Hepatocyte (in vitro differentiated cells): ENCODE results near the gene FAM53B.

Experiments
- CTCF ChIP-seq: fragments of 200-600 bp; sonication (generic); IDR thresholded peaks from 2 replicates; pipeline ENCODE4 v1.5.1; 2016; ENCODE audit warnings: antibody characterized with exemption, mild to moderate bottlenecking; ENCODE audit not compliant: poor library complexity
- EZH2 ChIP-seq: fragments of 200-600 bp; sonication (generic); IDR thresholded peaks from 2 replicates; pipeline ENCODE4 v1.6.1; 2016; ENCODE audit warnings: antibody characterized with exemption, mild to moderate bottlenecking, borderline replicate concordance
- EZH2phosphoT487 ChIP-seq: fragments of 200-600 bp; sonication (generic); IDR thresholded peaks from one replicate; pipeline ENCODE4 v1.6.1; 2018; ENCODE audit warnings: antibody characterized with exemption, mild to moderate bottlenecking, low read depth, moderate library complexity; ENCODE audit not compliant: unreplicated experiment, severe bottlenecking

GRCh38 chr10:124735491-124736286, 8.5 kb downstream of the FAM53B start:
- TF ChIP-seq CTCF (no peak), EZH2 (no peak), EZH2phosphoT487 (no peak)
